CD14-positive monocyte (primary cell): ENCODE results near the gene SLC9A4. TPM values are rescaled to one million over a fixed set of nuclear protein-coding genes. Genes with fewer than 3 reads are reported as not detected.

Experiments used
- DNase-seq, 3 donors: peaks; one replicate each; pipeline ENCODE4 v3.0.0-alpha.2; 2011 to 2022
- H2AFZ ChIP-seq: 2 replicates; pipeline ENCODE4 v1.6.0; 2012; ENCODE audit warnings: mild to moderate bottlenecking, low read depth, low read length, inconsistent platforms; ENCODE audit not compliant: insufficient read depth, poor library complexity, severe bottlenecking
- H3K27ac ChIP-seq, 2 donors: 1 replicate in 1 of 2; 2 replicates in 1 of 2; pipeline ENCODE4 v1.5.1; 2012 to 2013; ENCODE audit warnings: low read length in 2 of 2, control low read depth in 1 of 2, inconsistent platforms in 1 of 2, low read depth in 1 of 2, mild to moderate bottlenecking in 1 of 2
- H3K27me3 ChIP-seq, 2 donors: one replicate each; pipeline versions ENCODE4 v1.6.0 to v1.6.1; 2011 to 2013; ENCODE audit warnings: low read length in 2 of 2; ENCODE audit not compliant: control insufficient read depth in 2 of 2, insufficient read depth in 2 of 2
- H3K36me3 ChIP-seq, 2 donors: replicated peaks in 1 of 2; 1 replicate in 1 of 2; 2 replicates in 1 of 2; pipeline versions ENCODE4 v1.5.1 to v1.6.1; 2012 to 2013; ENCODE audit warnings: low read length in 2 of 2, control low read depth in 1 of 2, inconsistent platforms in 1 of 2, mild to moderate bottlenecking in 1 of 2; ENCODE audit not compliant: insufficient read depth in 2 of 2, control insufficient read depth in 1 of 2
- H3K4me1 ChIP-seq, 2 donors: 1 replicate in 1 of 2; 2 replicates in 1 of 2; pipeline versions ENCODE4 v1.5.1 to v1.6.1; 2012 to 2013; ENCODE audit warnings: low read length in 2 of 2, control low read depth in 1 of 2, inconsistent platforms in 1 of 2, mild to moderate bottlenecking in 1 of 2, moderate library complexity in 1 of 2; ENCODE audit not compliant: insufficient read depth in 2 of 2, control insufficient read depth in 1 of 2
- H3K4me2 ChIP-seq: replicated peaks from 2 replicates; pipeline ENCODE3; 2012; ENCODE audit warnings: low read length, moderate library complexity, mild to moderate bottlenecking; ENCODE audit not compliant: poor library complexity, severe bottlenecking; ENCODE audit errors: extremely low read depth
- H3K4me3 ChIP-seq, 3 experiments: fragments of 200-600 bp in 1 of 3; sonication (generic) in 1 of 3; replicated peaks in 1 of 3; 1 replicate in 2 of 3; 2 replicates in 1 of 3; pipeline ENCODE4 v1.5.1; 2011 to 2013; ENCODE audit warnings: low read length in 3 of 3, mild to moderate bottlenecking in 3 of 3, control low read depth in 2 of 3, low read depth in 2 of 3, inconsistent platforms in 1 of 3, moderate library complexity in 1 of 3
- H3K79me2 ChIP-seq: 2 replicates; pipeline ENCODE4 v1.6.0; 2012; ENCODE audit warnings: mild to moderate bottlenecking, control low read depth, inconsistent platforms, low read length, moderate library complexity; ENCODE audit not compliant: insufficient read depth
- H3K9ac ChIP-seq: 2 replicates; pipeline ENCODE4 v1.6.0; 2017; ENCODE audit warnings: low read length, mild to moderate bottlenecking; ENCODE audit not compliant: insufficient read depth, poor library complexity, severe bottlenecking
- H3K9me3 ChIP-seq, 2 donors: replicated peaks in 1 of 2; 1 replicate in 1 of 2; 2 replicates in 1 of 2; pipeline versions ENCODE4 v1.5.1 to v1.6.1; 2012 to 2013; ENCODE audit warnings: low read length in 2 of 2, control low read depth in 1 of 2; ENCODE audit not compliant: control insufficient read depth in 1 of 2, insufficient read depth in 1 of 2
- H4K20me1 ChIP-seq: 2 replicates; pipeline ENCODE4 v1.6.0; 2012; ENCODE audit warnings: mild to moderate bottlenecking, low read length, control low read depth, moderate library complexity; ENCODE audit not compliant: insufficient read depth
- H3K27ac Mint-ChIP-seq, 7 donors: one replicate each; pipeline ENCODE4 v1.8.0; 2020; ENCODE audit warnings: mild to moderate bottlenecking in 7 of 7, mixed read lengths in 7 of 7, moderate library complexity in 6 of 7, inconsistent platforms in 2 of 7
- H3K27me3 Mint-ChIP-seq, 3 donors: one replicate each; pipeline ENCODE4 v1.8.0; 2021 to 2022; ENCODE audit warnings: low read depth in 3 of 3, mild to moderate bottlenecking in 3 of 3, mixed read lengths in 3 of 3, moderate library complexity in 3 of 3, inconsistent platforms in 1 of 3
- H3K36me3 Mint-ChIP-seq, 2 donors: one replicate each; pipeline ENCODE4 v1.8.0; 2020; ENCODE audit warnings: mixed read lengths in 2 of 2, inconsistent platforms in 1 of 2, mild to moderate bottlenecking in 1 of 2
- H3K4me1 Mint-ChIP-seq: one replicate; pipeline ENCODE4 v1.8.0; 2020; ENCODE audit warnings: mild to moderate bottlenecking, mixed read lengths
- H3K4me3 Mint-ChIP-seq, 2 donors: one replicate each; pipeline ENCODE4 v1.8.0; 2020; ENCODE audit warnings: mild to moderate bottlenecking in 2 of 2, mixed read lengths in 2 of 2, moderate library complexity in 1 of 2
- H3K9me3 Mint-ChIP-seq, 7 donors: one replicate each; pipeline ENCODE4 v1.8.0; 2020 to 2022; ENCODE audit warnings: mixed read lengths in 7 of 7, mild to moderate bottlenecking in 6 of 7, moderate library complexity in 6 of 7, inconsistent platforms in 2 of 7
- CTCF ChIP-seq: fragments of 200-600 bp; IDR thresholded peaks from one replicate; pipeline ENCODE4 v1.8.0; 2022; ENCODE audit warnings: antibody characterized with exemption, mild to moderate bottlenecking
- WGBS: methylation state at CpG from one replicate; pipeline ENCODE4 v1.1.5; 2013; ENCODE audit warnings: missing lambda C conversion rate; ENCODE audit not compliant: insufficient coverage; 5-methylcytosine and 5-hydroxymethylcytosine counted together
- intact Hi-C, 2 donors: fragments of 100-400 bp; cut with micrococcal nuclease; formaldehyde crosslinking; loops; one replicate each; pipeline versions ENCODE4 v1.15.0 to v1.15.1; 2023
- polyA plus RNA-seq, 3 donors: library from polyadenylated mRNA; depleted of rRNA in 1 of 3; unstranded in 2 of 3; stranded (reverse) in 1 of 3; fragments of 300-500 nt in 2 of 3; fragments of >200 nt in 1 of 3; fragmentation: Illumina TruSeq in 2 of 3; gene quantifications; 1 replicate in 2 of 3; 2 replicates in 1 of 3; pipeline ENCODE4 v1.2.3, GENCODE V29; 2012 to 2021

SLC9A4 gene
- polyA plus RNA-seq, 3 donors, result not detected

- Histone ChIP-seq H3K4me3 (no peak overlapping the region), H3K27me3 (no peaks in the 10 kb centered on the region), H3K79me2 (no peaks in the 10 kb centered on the region), H4K20me1 (no peaks in the 10 kb centered on the region), H2AFZ (no peak overlapping the region), H3K4me2 (no peak overlapping the region), H3K9me3 (no peaks in the 10 kb centered on the region), H3K27ac (no peak overlapping the region), H3K4me1 (no peaks in the 10 kb centered on the region), H3K36me3 (no peaks in the 10 kb centered on the region), H3K9ac (no peak overlapping the region)
- H3K9me3 Mint-ChIP-seq, result peaks cover 0 to 2% (median 0%) of the 10 kb centered on the region in 7 donors
- no peaks in the 10 kb centered on the region for H3K36me3 Mint-ChIP-seq
- H3K27ac Mint-ChIP-seq, result no peak overlapping the region
- no peaks in the 10 kb centered on the region for H3K4me1 Mint-ChIP-seq
- TF ChIP-seq CTCF, result no peak
- H3K27me3 Mint-ChIP-seq, result peaks cover 0 to 9% (median 2%) of the 10 kb centered on the region in 3 donors
- no peak for DNase-seq
- intact Hi-C loops, result no loop called here
- no peak overlapping the region for H3K4me3 Mint-ChIP-seq
Observed at GRCh38 chr2:102527086-102527485, 54.1 kb downstream of the SLC9A4 start.

GRCh38 chr2:102538491-102538890 is 65.5 kb downstream of the SLC9A4 start:
- Histone ChIP-seq H3K4me2 (no peak overlapping the region), H3K4me3 (no peak overlapping the region), H3K9ac (no peak overlapping the region), H3K79me2 (no peaks in the 10 kb centered on the region), H3K36me3 (no peaks in the 10 kb centered on the region), H3K27ac (no peak overlapping the region), H2AFZ (no peak overlapping the region), H3K9me3 (no peaks in the 10 kb centered on the region), H4K20me1 (no peaks in the 10 kb centered on the region), H3K4me1 (no peaks in the 10 kb centered on the region), H3K27me3 (no peaks in the 10 kb centered on the region)
- TF ChIP-seq CTCF, result no peak
- no peaks in the 10 kb centered on the region for H3K36me3 Mint-ChIP-seq
- intact Hi-C loops, result no loop called here
- H3K4me3 Mint-ChIP-seq, result no peak overlapping the region
- no peak for DNase-seq
- H3K27me3 Mint-ChIP-seq, result peaks cover 0 to 2% (median 2%) of the 10 kb centered on the region in 3 donors
- no peaks in the 10 kb centered on the region for H3K4me1 Mint-ChIP-seq
- no peak overlapping the region for H3K27ac Mint-ChIP-seq
- peaks cover 0 to 4% (median 0%) of the 10 kb centered on the region in 7 donors for H3K9me3 Mint-ChIP-seq
- WGBS, result 88% methylated on average over 1 of the region's 2 CpGs
